Measurements from ENCODE around the gene C17orf67.

DNA sequence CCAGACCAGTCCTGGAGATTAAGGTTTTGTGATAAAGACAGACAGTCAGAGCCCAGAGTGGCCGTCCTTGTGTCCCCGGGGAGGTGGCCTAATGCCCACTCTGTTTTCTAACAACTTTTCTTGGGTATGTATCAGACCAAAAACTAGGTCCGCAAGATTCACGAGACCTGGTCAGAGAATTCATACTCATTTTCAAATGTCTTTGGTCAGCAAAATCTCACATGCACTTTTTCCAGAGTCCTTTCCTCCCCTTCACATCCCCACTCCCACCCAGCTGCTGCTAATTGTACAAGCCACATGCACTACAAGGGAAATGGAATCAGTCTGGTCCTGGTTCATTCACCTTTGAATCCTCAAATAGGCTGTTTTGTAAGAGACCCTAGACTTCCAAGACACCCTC lies 61.7 kb downstream of the C17orf67 start:
- TF ChIP-seq EZH2 (IDR thresholded peaks at IDR 0.05; ENCODE audit: insufficient read depth, poor library complexity, severe bottlenecking) (no peak), EZH2phosphoT487 (IDR thresholded peaks at IDR 0.05; ENCODE audit: insufficient read depth, low read depth) (no peak)
